CD4-positive, CD25-positive, alpha-beta regulatory T cell (primary cell): ENCODE data around the gene TMEM191B. TPM values are rescaled to one million over a fixed set of nuclear protein-coding genes. Genes with fewer than 3 reads are reported as not detected.
"Not testable (repeated sequence)": the region's sequence is repeated elsewhere in the genome, so short reads cannot be mapped to it uniquely, and the experiment has no call there.

Experiments used
- ATAC-seq, 2 donors: fragments of 150-1000 bp; cut with Tn5 transposase; one replicate each; pipeline ENCODE4 v1.10.0; 2021; ENCODE audit warnings: low read depth in 2 of 2, moderate number of reproducible peaks in 2 of 2, moderate library complexity in 1 of 2
- DNase-seq, 3 donors: peaks; one replicate each; pipeline versions ENCODE4 v3.0.0 to v3.0.0-alpha.2; 2012 to 2022; ENCODE audit warnings: mixed read lengths in 1 of 3
- H3K27ac ChIP-seq: one replicate; pipeline ENCODE4 v1.7.0; 2013; ENCODE audit warnings: mild to moderate bottlenecking, low read length; ENCODE audit not compliant: insufficient read depth, poor library complexity, severe bottlenecking
- H3K27me3 ChIP-seq: one replicate; pipeline ENCODE4 v1.7.0; 2013; ENCODE audit warnings: low read length; ENCODE audit not compliant: control insufficient read depth, insufficient read depth
- H3K36me3 ChIP-seq: one replicate; pipeline ENCODE4 v1.7.0; 2013; ENCODE audit warnings: mild to moderate bottlenecking, low read length, moderate library complexity; ENCODE audit not compliant: control insufficient read depth, insufficient read depth
- H3K4me1 ChIP-seq: 2 replicates; pipeline ENCODE4 v1.7.0; 2013; ENCODE audit warnings: mild to moderate bottlenecking, low read length; ENCODE audit not compliant: insufficient read depth, control insufficient read depth, poor library complexity, severe bottlenecking
- H3K4me3 ChIP-seq: one replicate; pipeline ENCODE4 v1.7.0; 2013; ENCODE audit warnings: low read depth, mild to moderate bottlenecking, low read length, moderate library complexity
- H3K9me3 ChIP-seq, 2 experiments: 1 replicate in 1 of 2; 2 replicates in 1 of 2; pipeline ENCODE4 v1.7.0; 2013; ENCODE audit warnings: low read length in 2 of 2, mild to moderate bottlenecking in 1 of 2, moderate library complexity in 1 of 2; ENCODE audit not compliant: control insufficient read depth in 2 of 2
- H3K27ac Mint-ChIP-seq, 3 donors: one replicate each; pipeline ENCODE4 v1.8.0; 2020 to 2022; ENCODE audit warnings: mild to moderate bottlenecking in 3 of 3, mixed read lengths in 3 of 3, moderate library complexity in 2 of 3
- H3K27me3 Mint-ChIP-seq: one replicate; pipeline ENCODE4 v1.8.0; 2022; ENCODE audit warnings: mild to moderate bottlenecking, mixed read lengths
- H3K36me3 Mint-ChIP-seq: one replicate; pipeline ENCODE4 v1.8.0; 2020; ENCODE audit warnings: mixed read lengths
- H3K4me1 Mint-ChIP-seq, 4 donors: one replicate each; pipeline ENCODE4 v1.8.0; 2020 to 2022; ENCODE audit warnings: mixed read lengths in 4 of 4, mild to moderate bottlenecking in 1 of 4
- H3K4me3 Mint-ChIP-seq, 4 donors: one replicate each; pipeline ENCODE4 v1.8.0; 2020 to 2022; ENCODE audit warnings: mild to moderate bottlenecking in 4 of 4, mixed read lengths in 4 of 4, moderate library complexity in 3 of 4
- H3K9me3 Mint-ChIP-seq, 7 donors: one replicate each; pipeline ENCODE4 v1.8.0; 2020 to 2022; ENCODE audit warnings: mixed read lengths in 7 of 7, mild to moderate bottlenecking in 3 of 7, moderate library complexity in 2 of 7
- polyA plus RNA-seq, 4 donors: library from polyadenylated mRNA; unstranded; fragments of 300-500 nt; fragmentation: Illumina TruSeq; gene quantifications; one replicate each; pipeline ENCODE4 v1.2.3, GENCODE V29; 2021
- total RNA-seq: library from RNA; stranded (reverse); gene quantifications from one replicate; pipeline ENCODE4 v1.2.3, GENCODE V29; 2022

The TMEM191B gene
- total and polyA plus RNA-seq, 5 donors from 2014 or later, result 0.52 to 3.5 (median 0.72) TPM

- H3K4me1 ChIP-seq, H3K36me3 Mint-ChIP-seq, H3K9me3 ChIP-seq, H3K4me3 Mint-ChIP-seq, H3K4me3 ChIP-seq, H3K27me3 Mint-ChIP-seq, H3K9me3 Mint-ChIP-seq, H3K36me3 ChIP-seq, H3K27ac Mint-ChIP-seq, H3K27me3 ChIP-seq, H3K4me1 Mint-ChIP-seq: not testable (repeated sequence)
- peak; percentile 79 to 82 for ATAC-seq
- peak overlapping the region; percentile 14 for H3K27ac ChIP-seq
- peak; percentile 72 to 83 (median 82) for DNase-seq
Observed at GRCh38 chr22:18528597-18529415, 1.2 kb downstream of the TMEM191B start.

DNA sequence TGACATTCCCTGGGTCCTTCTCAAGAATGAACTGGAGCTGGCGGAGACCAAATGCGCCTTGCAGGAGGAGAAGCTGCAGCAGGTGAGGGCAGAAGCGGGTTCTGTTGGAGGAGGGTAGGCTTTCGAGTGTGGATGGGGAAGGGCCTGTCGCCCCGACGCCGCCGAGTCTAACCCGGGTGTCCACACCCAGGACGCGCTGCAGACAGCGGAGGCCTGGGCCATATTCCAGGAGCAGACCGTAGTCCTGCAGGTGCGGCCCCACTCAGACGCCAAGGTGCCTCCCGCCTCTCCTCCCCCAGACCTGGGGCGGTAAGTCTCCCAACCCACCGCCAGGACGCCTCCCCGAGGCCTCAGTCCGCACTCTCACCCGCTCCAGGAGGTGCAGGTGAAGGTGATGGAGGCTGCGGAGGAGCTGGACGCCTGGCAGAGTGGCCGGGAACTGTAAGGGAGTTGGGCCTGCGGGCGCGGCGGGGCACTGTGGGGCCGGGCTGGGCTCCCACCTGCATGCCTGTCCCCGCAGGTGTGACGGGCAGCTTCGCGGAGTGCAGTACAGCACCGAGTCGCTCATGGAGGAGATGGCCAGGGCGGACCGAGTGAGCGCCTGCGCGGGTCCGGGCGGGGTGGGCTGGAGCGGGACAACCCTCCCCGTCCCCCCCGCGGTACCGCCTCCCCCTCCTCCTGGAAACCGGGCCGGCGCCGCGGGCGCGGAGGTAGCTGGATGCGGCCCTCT, 2.0 kb downstream of the TMEM191B start:
- H3K4me1 ChIP-seq, H3K27ac Mint-ChIP-seq, H3K4me1 Mint-ChIP-seq, H3K27ac ChIP-seq, H3K27me3 Mint-ChIP-seq, H3K9me3 ChIP-seq, H3K36me3 ChIP-seq, H3K4me3 Mint-ChIP-seq, H3K4me3 ChIP-seq, H3K36me3 Mint-ChIP-seq, H3K9me3 Mint-ChIP-seq, DNase-seq, H3K27me3 ChIP-seq: not testable (repeated sequence)
- ATAC-seq, result peak in 1 of 2 donors; percentile 1

DNA sequence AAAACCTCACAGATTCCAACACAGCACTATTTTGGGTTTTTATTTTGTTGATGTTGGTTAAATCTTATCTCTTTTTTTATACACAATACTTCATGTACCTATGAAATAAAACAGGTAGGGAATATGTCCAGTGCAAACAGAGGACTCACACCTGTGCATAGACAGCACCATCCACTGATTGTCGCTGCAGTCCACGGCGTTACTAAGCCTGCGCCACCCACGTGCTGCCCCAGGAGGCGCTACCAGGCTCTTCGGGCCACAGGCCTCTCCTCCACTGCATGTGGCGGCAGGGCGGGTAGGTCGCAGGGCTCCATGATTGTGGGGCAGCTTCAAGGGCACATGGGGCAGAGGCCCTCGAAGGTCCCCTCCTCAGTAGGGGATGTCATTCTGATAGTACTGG, 6.0 kb downstream of the TMEM191B start:
- not testable (repeated sequence) for H3K27ac Mint-ChIP-seq, H3K27me3 Mint-ChIP-seq, H3K4me3 ChIP-seq, ATAC-seq, H3K27ac ChIP-seq, H3K4me1 Mint-ChIP-seq, DNase-seq, H3K36me3 ChIP-seq, H3K27me3 ChIP-seq, H3K4me1 ChIP-seq, H3K9me3 Mint-ChIP-seq, H3K36me3 Mint-ChIP-seq, H3K9me3 ChIP-seq, H3K4me3 Mint-ChIP-seq

DNA sequence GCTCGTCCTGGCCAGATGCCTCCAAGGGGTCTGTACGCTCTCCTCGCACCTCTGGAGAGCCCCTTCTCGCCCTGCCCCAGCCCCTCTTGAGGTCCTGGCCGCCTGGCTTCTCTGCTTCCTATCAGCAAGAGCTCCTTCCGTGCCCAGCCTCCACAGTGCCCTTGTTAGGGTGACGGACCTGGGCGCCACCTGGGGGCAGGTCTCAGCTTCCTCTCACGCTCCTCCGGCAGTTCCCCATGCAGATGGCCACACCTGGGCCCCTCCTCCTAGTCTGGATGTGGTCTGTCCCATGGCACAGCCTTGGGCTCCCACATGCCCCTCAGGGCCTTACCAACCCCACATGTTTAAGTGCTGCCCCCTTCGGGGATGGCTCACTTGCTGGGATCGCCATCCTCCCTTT, 6.7 kb downstream of the TMEM191B start:
- not testable (repeated sequence) for H3K36me3 Mint-ChIP-seq, H3K9me3 ChIP-seq, ATAC-seq, H3K4me1 ChIP-seq, H3K27ac ChIP-seq, H3K4me1 Mint-ChIP-seq, H3K9me3 Mint-ChIP-seq, H3K4me3 ChIP-seq, H3K27me3 Mint-ChIP-seq, DNase-seq, H3K27ac Mint-ChIP-seq, H3K27me3 ChIP-seq, H3K4me3 Mint-ChIP-seq, H3K36me3 ChIP-seq

GRCh38 chr22:18539994-18540393, 12.4 kb downstream of the TMEM191B start:
- not testable (repeated sequence) for H3K4me1 ChIP-seq, H3K4me3 ChIP-seq, DNase-seq, H3K27ac ChIP-seq, H3K27me3 ChIP-seq, H3K9me3 Mint-ChIP-seq, ATAC-seq, H3K36me3 ChIP-seq, H3K4me3 Mint-ChIP-seq, H3K9me3 ChIP-seq, H3K27ac Mint-ChIP-seq, H3K27me3 Mint-ChIP-seq, H3K36me3 Mint-ChIP-seq, H3K4me1 Mint-ChIP-seq

GRCh38 chr22:18543400-18543799, 15.8 kb downstream of the TMEM191B start:
- not testable (repeated sequence) for H3K27me3 Mint-ChIP-seq, H3K4me3 ChIP-seq, DNase-seq, H3K27me3 ChIP-seq, H3K4me1 ChIP-seq, H3K9me3 Mint-ChIP-seq, H3K36me3 Mint-ChIP-seq, H3K36me3 ChIP-seq, H3K9me3 ChIP-seq, ATAC-seq, H3K27ac Mint-ChIP-seq, H3K4me1 Mint-ChIP-seq, H3K4me3 Mint-ChIP-seq, H3K27ac ChIP-seq

DNA sequence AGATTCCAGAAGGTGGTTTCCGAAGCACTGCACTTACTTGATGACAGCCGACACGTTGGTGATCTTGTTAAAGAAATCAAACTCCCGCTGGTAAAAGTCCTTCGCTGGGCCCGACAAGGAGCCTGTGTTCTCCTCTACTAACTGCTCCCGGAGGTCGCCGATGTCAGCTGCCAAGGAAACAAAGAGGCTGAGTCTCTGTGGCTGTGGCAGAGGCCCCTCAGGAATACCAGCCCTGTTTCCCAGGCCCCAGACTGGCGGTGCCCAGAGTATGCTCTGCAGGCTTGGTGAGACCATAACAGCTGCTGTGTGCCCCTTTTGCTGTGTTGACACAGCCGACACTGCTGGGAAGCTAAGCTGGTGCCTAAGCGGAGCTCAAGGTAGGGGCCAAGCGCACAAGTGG, 17.0 kb downstream of the TMEM191B start:
- H3K4me3 Mint-ChIP-seq, H3K9me3 ChIP-seq, H3K4me1 ChIP-seq, H3K4me1 Mint-ChIP-seq, H3K27ac ChIP-seq, ATAC-seq, DNase-seq, H3K36me3 ChIP-seq, H3K27ac Mint-ChIP-seq, H3K9me3 Mint-ChIP-seq, H3K27me3 Mint-ChIP-seq, H3K27me3 ChIP-seq, H3K4me3 ChIP-seq, H3K36me3 Mint-ChIP-seq: not testable (repeated sequence)
